G401 (cell line): ENCODE results near the gene VOPP1. TPM values are rescaled to one million over a fixed set of nuclear protein-coding genes. Genes with fewer than 3 reads are reported as not detected.

Experiments
- DNase-seq: peaks from one replicate; pipeline ENCODE4 v3.0.0-alpha.2; 2015; ENCODE audit warnings: low spot score
- in situ Hi-C: cut with HindIII; loops from 2 replicates; pipeline ENCODE4 v1.10.0; 2016; ENCODE audit warnings: low sequenced_read_pairs, mixed read lengths
- total RNA-seq: library from RNA; depleted of rRNA; stranded (reverse); fragments of >200 nt; shearing (Covaris generic); gene quantifications from 2 replicates; pipeline ENCODE4 v1.2.3, GENCODE V29; 2014

The VOPP1 gene
- total RNA-seq, 1 experiment from 2014 or later = 38.2 TPM

GRCh38 chr7:55457801-55458200 is 114.5 kb downstream of the VOPP1 start:
- no peak for DNase-seq
- in situ Hi-C loops = no loop called here

GRCh38 chr7:55452971-55453370 is 119.3 kb downstream of the VOPP1 start:
- in situ Hi-C loops = no loop called here
- no peak for DNase-seq

GRCh38 chr7:55449992-55450535 is 122.2 kb downstream of the VOPP1 start:
- DNase-seq = no peak
- in situ Hi-C loops = no loop called here

GRCh38 chr7:55449205-55449991 is 122.9 kb downstream of the VOPP1 start:
- DNase-seq = no peak

GRCh38 chr7:55448526-55448925 is 123.8 kb downstream of the VOPP1 start:
- in situ Hi-C loops = no loop called here
- peak; percentile 12 for DNase-seq

More at GRCh38 chr7:55449205-55449991, 122.9 kb downstream of the VOPP1 start:
- in situ Hi-C loops = no loop called here

GRCh38 chr7:55444786-55445185 is 127.5 kb downstream of the VOPP1 start:
- DNase-seq = no peak
- in situ Hi-C loops = no loop called here

GRCh38 chr7:55441774-55442522 is 130.4 kb downstream of the VOPP1 start:
- no peak for DNase-seq
- in situ Hi-C loops = no loop called here

GRCh38 chr7:55441002-55441401 is 131.3 kb downstream of the VOPP1 start:
- in situ Hi-C loops = no loop called here
- no peak for DNase-seq

- peak; percentile 20 for DNase-seq
- in situ Hi-C loops = no loop called here
Measured at GRCh38 chr7:55440040-55440690, 132.1 kb downstream of the VOPP1 start.

- in situ Hi-C loops = no loop called here
- peak; percentile 38 for DNase-seq
Measured at GRCh38 chr7:55439627-55440026, 132.7 kb downstream of the VOPP1 start.

- DNase-seq = peak; percentile 84
- in situ Hi-C loops = no loop called here
Measured at GRCh38 chr7:55438757-55439525, 133.4 kb downstream of the VOPP1 start.

GRCh38 chr7:55438085-55438756 is 134.1 kb downstream of the VOPP1 start:
- no peak for DNase-seq
- in situ Hi-C loops = no loop called here

- in situ Hi-C loops = no loop called here
- DNase-seq = no peak
Measured at GRCh38 chr7:55437375-55437774, 134.9 kb downstream of the VOPP1 start.

GRCh38 chr7:55436457-55436856 is 135.8 kb downstream of the VOPP1 start:
- no peak for DNase-seq
- in situ Hi-C loops = no loop called here

- DNase-seq = no peak
- in situ Hi-C loops = no loop called here
Measured at GRCh38 chr7:55435466-55435865, 136.8 kb downstream of the VOPP1 start.

- in situ Hi-C loops = no loop called here
- DNase-seq = peak; percentile 60
Measured at GRCh38 chr7:55432939-55433784, 139.1 kb downstream of the VOPP1 start.

- no peak for DNase-seq
- in situ Hi-C loops = no loop called here
Measured at GRCh38 chr7:55432506-55432905, 139.8 kb downstream of the VOPP1 start.

- in situ Hi-C loops = no loop called here
- DNase-seq = no peak
Measured at GRCh38 chr7:55431898-55432297, 140.4 kb downstream of the VOPP1 start.
